ENCODE data around the gene CXCL8. TPM values are rescaled to one million over a fixed set of nuclear protein-coding genes. Genes with fewer than 3 reads are reported as not detected.

Gene CXCL8
- total RNA-seq, 2 experiments from 2014 or later, result 0.31 to 0.38 TPM

- H3K27me3 Mint-ChIP-seq, result peaks cover 3% of the 10 kb centered on the region
- H3K36me3 Mint-ChIP-seq, result no peaks in the 10 kb centered on the region
- H3K9me3 Mint-ChIP-seq, result no peaks in the 10 kb centered on the region
- peaks cover 3% of the 10 kb centered on the region for H3K4me1 Mint-ChIP-seq
- DNase-seq, result no peak
- H3K4me3 Mint-ChIP-seq, result no peak overlapping the region
- H3K27ac Mint-ChIP-seq, result no peak overlapping the region
These were observed 12.2 kb upstream of the CXCL8 start for GRCh38 chr4:73728091-73728741.

DNA sequence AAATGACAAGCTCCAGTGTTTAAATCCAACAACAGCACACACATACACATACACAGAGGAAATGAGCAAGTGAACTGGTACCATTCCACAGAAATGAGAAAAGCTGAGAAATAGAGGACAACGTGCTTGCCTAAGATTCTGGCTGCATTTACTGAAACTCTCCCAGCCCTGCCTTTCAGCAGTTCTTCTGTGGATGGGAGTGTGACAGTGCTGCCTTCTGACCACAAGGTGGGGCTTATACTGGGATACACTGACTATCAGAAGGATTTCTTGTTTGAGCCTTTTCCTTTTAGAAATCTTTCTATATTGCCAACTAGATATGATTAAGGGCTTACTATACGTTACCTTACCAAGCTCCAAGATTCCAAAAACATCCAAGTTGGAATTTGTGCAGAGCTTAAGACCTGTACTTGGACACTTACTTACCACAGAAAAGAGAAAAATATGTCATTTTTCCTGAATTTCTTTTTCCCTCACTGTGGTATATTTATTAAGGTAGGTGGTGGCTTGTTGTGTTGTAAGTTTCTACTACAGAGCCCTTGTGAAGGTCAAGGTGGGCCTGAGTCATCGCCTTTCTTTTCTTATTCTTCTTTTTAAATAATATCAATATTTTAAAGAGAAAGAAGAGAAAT, 10.7 kb upstream of the CXCL8 start:
- Mint-ChIP-seq H3K4me1 (peaks cover 3% of the 10 kb centered on the region), H3K4me3 (no peak overlapping the region), H3K9me3 (no peaks in the 10 kb centered on the region), H3K27ac (no peak overlapping the region), H3K27me3 (peaks cover 3% of the 10 kb centered on the region), H3K36me3 (no peaks in the 10 kb centered on the region)
- DNase-seq, result no peak

DNA sequence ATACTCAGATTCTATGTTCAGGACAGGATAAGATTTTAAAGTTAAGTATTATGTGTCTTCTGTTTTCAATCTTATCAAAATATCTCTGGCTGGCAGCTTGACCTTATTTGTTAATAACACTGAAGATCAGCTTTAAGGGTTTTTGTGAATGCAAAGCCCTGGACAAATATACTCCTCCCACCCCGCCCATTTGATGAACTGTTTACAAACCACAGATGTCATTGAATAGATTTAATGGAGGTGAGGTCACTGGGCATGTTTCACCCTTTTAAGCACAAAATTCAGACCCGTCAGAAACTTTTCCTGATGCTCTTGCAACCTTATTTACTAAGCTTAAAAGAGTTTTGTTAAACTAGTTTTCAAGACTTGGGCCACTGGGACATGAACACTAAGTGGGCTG, 10.1 kb upstream of the CXCL8 start:
- H3K27ac Mint-ChIP-seq, result no peak overlapping the region
- no peak for DNase-seq
- H3K4me1 Mint-ChIP-seq, result peaks cover 3% of the 10 kb centered on the region
- H3K27me3 Mint-ChIP-seq, result peaks cover 3% of the 10 kb centered on the region
- no peaks in the 10 kb centered on the region for H3K36me3 Mint-ChIP-seq
- H3K9me3 Mint-ChIP-seq, result no peaks in the 10 kb centered on the region
- H3K4me3 Mint-ChIP-seq, result no peak overlapping the region

- Mint-ChIP-seq H3K27me3 (peaks cover 4% of the 10 kb centered on the region), H3K4me3 (no peak overlapping the region), H3K36me3 (no peaks in the 10 kb centered on the region), H3K4me1 (peaks cover 3% of the 10 kb centered on the region), H3K27ac (no peak overlapping the region), H3K9me3 (no peaks in the 10 kb centered on the region)
- no peak for DNase-seq
These were observed 9.5 kb upstream of the CXCL8 start for GRCh38 chr4:73730867-73731266.

DNA sequence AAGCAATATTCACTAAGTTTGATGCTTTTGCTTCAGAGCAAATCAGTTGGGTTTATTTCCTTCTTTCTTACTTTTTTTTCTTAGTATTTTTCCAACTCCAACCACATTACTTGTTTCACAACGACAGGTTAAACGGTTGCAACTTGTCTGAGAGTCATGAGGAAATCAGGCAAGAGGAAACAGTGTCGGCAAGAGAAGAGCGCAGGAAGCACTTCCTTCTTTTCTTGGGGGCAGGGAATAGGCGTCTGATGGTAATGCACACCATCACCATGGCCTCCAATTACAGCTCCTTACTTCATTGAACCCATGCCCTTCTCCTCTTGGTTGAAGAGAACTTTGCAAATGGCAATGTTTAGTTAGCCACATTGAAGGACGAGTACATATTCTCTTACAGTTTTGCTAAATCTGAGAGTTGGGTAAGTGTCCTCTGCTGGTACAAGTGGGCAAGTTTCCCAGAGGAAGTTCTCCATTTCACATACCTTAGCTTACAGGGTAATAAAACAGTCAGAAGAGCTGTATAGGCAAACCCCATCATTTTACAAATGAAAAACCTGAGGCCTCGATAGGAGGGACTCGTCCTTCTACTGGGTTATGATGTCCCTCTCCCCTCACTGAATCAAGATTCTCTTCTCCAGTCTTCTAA, 8.3 kb upstream of the CXCL8 start:
- peaks cover 3% of the 10 kb centered on the region for H3K4me1 Mint-ChIP-seq
- peaks cover 8% of the 10 kb centered on the region for H3K27me3 Mint-ChIP-seq
- DNase-seq, result no peak
- no peaks in the 10 kb centered on the region for H3K36me3 Mint-ChIP-seq
- no peak overlapping the region for H3K27ac Mint-ChIP-seq
- no peak overlapping the region for H3K4me3 Mint-ChIP-seq
- no peaks in the 10 kb centered on the region for H3K9me3 Mint-ChIP-seq

GRCh38 chr4:73732759-73733431, 7.5 kb upstream of the CXCL8 start:
- no peaks in the 10 kb centered on the region for H3K36me3 Mint-ChIP-seq
- no peak overlapping the region for H3K4me3 Mint-ChIP-seq
- no peaks in the 10 kb centered on the region for H3K9me3 Mint-ChIP-seq
- H3K27ac Mint-ChIP-seq, result no peak overlapping the region
- no peak for DNase-seq
- peaks cover 3% of the 10 kb centered on the region for H3K4me1 Mint-ChIP-seq
- peaks cover 8% of the 10 kb centered on the region for H3K27me3 Mint-ChIP-seq

GRCh38 chr4:73734530-73735001, 5.8 kb upstream of the CXCL8 start:
- peaks cover 9% of the 10 kb centered on the region for H3K27me3 Mint-ChIP-seq
- H3K9me3 Mint-ChIP-seq, result no peaks in the 10 kb centered on the region
- DNase-seq, result no peak
- H3K4me3 Mint-ChIP-seq, result no peak overlapping the region
- H3K27ac Mint-ChIP-seq, result no peak overlapping the region
- H3K36me3 Mint-ChIP-seq, result no peaks in the 10 kb centered on the region
- peaks cover 4% of the 10 kb centered on the region for H3K4me1 Mint-ChIP-seq

DNA sequence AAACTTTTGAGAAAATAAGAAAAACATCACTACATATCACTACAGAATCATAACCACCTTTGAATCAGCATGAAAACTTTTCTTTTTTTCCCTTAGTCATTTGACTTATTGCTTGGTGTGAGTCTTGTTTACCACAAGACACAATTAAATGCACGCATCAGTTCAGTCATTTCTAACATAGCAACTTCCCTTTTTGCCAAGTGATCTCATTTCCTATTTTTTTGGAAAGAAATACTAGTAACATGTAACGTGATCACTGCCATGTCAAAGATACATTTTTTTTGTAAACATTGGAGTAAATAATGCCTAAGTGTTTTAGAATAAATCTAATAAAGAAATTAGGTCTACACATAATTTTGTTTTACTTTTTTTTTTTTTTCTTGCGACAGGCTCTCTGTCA, 5.1 kb upstream of the CXCL8 start:
- Mint-ChIP-seq H3K27me3 (peaks cover 13% of the 10 kb centered on the region), H3K9me3 (no peaks in the 10 kb centered on the region), H3K36me3 (no peaks in the 10 kb centered on the region), H3K4me3 (no peak overlapping the region), H3K27ac (no peak overlapping the region), H3K4me1 (peaks cover 7% of the 10 kb centered on the region)
- DNase-seq, result no peak

DNA sequence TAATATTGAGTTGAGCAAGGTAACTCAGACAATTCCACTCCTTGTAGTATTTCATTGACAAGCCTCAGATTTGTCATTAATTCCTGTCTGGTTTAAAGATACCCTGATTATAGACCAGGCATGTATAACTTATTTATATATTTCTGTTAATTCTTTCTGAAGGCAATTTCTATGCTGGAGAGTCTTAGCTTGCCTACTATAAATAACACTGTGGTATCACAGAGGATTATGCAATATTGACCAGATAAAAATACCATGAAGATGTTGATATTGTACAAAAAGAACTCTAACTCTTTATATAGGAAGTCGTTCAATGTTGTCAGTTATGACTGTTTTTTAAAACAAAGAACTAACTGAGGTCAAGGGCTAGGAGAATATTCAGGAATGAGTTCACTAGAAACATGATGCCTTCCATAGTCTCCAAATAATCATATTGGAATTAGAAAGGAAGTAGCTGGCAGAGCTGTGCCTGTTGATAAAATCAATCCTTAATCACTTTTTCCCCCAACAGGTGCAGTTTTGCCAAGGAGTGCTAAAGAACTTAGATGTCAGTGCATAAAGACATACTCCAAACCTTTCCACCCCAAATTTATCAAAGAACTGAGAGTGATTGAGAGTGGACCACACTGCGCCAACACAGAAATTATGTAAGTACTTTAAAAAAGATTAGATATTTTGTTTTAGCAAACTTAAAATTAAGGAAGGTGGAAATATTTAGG, 821 bp downstream of the CXCL8 start:
- H3K27ac Mint-ChIP-seq, result no peak overlapping the region
- H3K4me1 Mint-ChIP-seq, result peaks cover 4% of the 10 kb centered on the region
- no peak overlapping the region for H3K4me3 Mint-ChIP-seq
- peaks cover 4% of the 10 kb centered on the region for H3K9me3 Mint-ChIP-seq
- DNase-seq, result no peak
- H3K27me3 Mint-ChIP-seq, result peaks cover 6% of the 10 kb centered on the region
- no peaks in the 10 kb centered on the region for H3K36me3 Mint-ChIP-seq

- Mint-ChIP-seq H3K4me3 (no peak overlapping the region), H3K4me1 (peaks cover 4% of the 10 kb centered on the region), H3K27me3 (peaks cover 5% of the 10 kb centered on the region), H3K36me3 (no peaks in the 10 kb centered on the region), H3K9me3 (peaks cover 4% of the 10 kb centered on the region), H3K27ac (no peak overlapping the region)
- no peak for DNase-seq
These were observed 1.6 kb downstream of the CXCL8 start for GRCh38 chr4:73741750-73742489.

- H3K4me3 Mint-ChIP-seq, result no peak overlapping the region
- H3K4me1 Mint-ChIP-seq, result peaks cover 4% of the 10 kb centered on the region
- no peak for DNase-seq
- H3K27me3 Mint-ChIP-seq, result peaks cover 5% of the 10 kb centered on the region
- H3K36me3 Mint-ChIP-seq, result no peaks in the 10 kb centered on the region
- no peak overlapping the region for H3K27ac Mint-ChIP-seq
- H3K9me3 Mint-ChIP-seq, result peaks cover 4% of the 10 kb centered on the region
These were observed 2.3 kb downstream of the CXCL8 start for GRCh38 chr4:73742490-73743160.

DNA sequence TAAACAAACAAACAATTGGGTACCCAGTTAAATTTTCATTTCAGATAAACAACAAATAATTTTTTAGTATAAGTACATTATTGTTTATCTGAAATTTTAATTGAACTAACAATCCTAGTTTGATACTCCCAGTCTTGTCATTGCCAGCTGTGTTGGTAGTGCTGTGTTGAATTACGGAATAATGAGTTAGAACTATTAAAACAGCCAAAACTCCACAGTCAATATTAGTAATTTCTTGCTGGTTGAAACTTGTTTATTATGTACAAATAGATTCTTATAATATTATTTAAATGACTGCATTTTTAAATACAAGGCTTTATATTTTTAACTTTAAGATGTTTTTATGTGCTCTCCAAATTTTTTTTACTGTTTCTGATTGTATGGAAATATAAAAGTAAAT, 2.9 kb downstream of the CXCL8 start:
- peaks cover 5% of the 10 kb centered on the region for H3K27me3 Mint-ChIP-seq
- peaks cover 4% of the 10 kb centered on the region for H3K9me3 Mint-ChIP-seq
- H3K27ac Mint-ChIP-seq, result no peak overlapping the region
- peaks cover 4% of the 10 kb centered on the region for H3K4me1 Mint-ChIP-seq
- no peak overlapping the region for H3K4me3 Mint-ChIP-seq
- DNase-seq, result no peak
- no peaks in the 10 kb centered on the region for H3K36me3 Mint-ChIP-seq

- peaks cover 4% of the 10 kb centered on the region for H3K9me3 Mint-ChIP-seq
- H3K4me1 Mint-ChIP-seq, result peaks cover 4% of the 10 kb centered on the region
- H3K27me3 Mint-ChIP-seq, result peaks cover 5% of the 10 kb centered on the region
- no peaks in the 10 kb centered on the region for H3K36me3 Mint-ChIP-seq
- H3K27ac Mint-ChIP-seq, result no peak overlapping the region
- DNase-seq, result no peak
- no peak overlapping the region for H3K4me3 Mint-ChIP-seq
These were observed 3.4 kb downstream of the CXCL8 start for GRCh38 chr4:73743795-73744194.

DNA sequence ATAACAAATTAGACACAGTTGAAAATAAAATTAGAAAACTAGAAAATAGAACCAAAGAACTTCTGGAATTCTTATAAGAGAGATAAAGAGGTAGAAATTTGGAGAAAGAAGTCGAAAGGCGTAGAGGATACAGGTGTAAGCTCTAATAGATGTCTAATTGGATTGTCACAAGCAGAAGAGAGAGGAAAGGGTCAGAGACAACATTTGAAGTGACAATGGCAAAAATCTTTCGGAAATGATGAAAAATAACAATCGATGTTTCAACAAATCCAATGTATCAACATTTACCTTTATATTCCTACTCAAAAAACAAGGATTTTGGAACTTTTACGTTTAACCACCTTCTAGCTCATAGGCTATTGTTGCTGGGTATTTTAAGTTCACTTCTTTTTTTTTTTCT, 3.8 kb downstream of the CXCL8 start:
- no peak overlapping the region for H3K4me3 Mint-ChIP-seq
- H3K27me3 Mint-ChIP-seq, result peaks cover 6% of the 10 kb centered on the region
- H3K4me1 Mint-ChIP-seq, result peaks cover 4% of the 10 kb centered on the region
- no peak for DNase-seq
- H3K9me3 Mint-ChIP-seq, result peaks cover 4% of the 10 kb centered on the region
- H3K27ac Mint-ChIP-seq, result no peak overlapping the region
- no peaks in the 10 kb centered on the region for H3K36me3 Mint-ChIP-seq

Data from activated naive CD8-positive, alpha-beta T cell treated with anti-CD3 and anti-CD28 coated beads for 36 hours (primary cell).